H1 (cell line): ENCODE data around the gene IFNA1. TPM values are rescaled to one million over a fixed set of nuclear protein-coding genes. Genes with fewer than 3 reads are reported as not detected.

Experiments used
- BACH1 ChIP-seq: IDR thresholded peaks from 2 replicates; pipeline ENCODE4 v1.6.1; 2012; ENCODE audit warnings: low read length, improper control_type of control experiment
- TAF1 ChIP-seq: IDR thresholded peaks from 2 replicates; pipeline ENCODE4 v1.6.1; 2011; ENCODE audit warnings: mild to moderate bottlenecking, low read depth, low read length
- TCF12 ChIP-seq: IDR thresholded peaks from 2 replicates; pipeline ENCODE4 v1.6.1; 2011; ENCODE audit warnings: low read depth, mild to moderate bottlenecking, low read length
- polyA plus RNA-seq, 7 experiments: library from polyadenylated mRNA; depleted of rRNA in 3 of 7; stranded (reverse) in 5 of 7; unstranded in 2 of 7; fragments of >200 nt in 5 of 7; fragments of 200-250 nt in 2 of 7; gene quantifications; 1 replicate in 5 of 7; 2 replicates in 1 of 7; 4 replicates in 1 of 7; pipeline versions ENCODE4 v1.2.1 to v1.2.3, GENCODE V29; 2011 to 2013; ENCODE audit warnings: missing spikeins in 2 of 7, mixed read lengths in 2 of 7
- total RNA-seq: library from RNA; stranded (reverse); fragmentation: NEBNext Ultra II Directional; extraction: Animal tissue kit (Norgen Biotek cat#: 25700); gene quantifications from 2 replicates; pipeline ENCODE4 v1.2.1, GENCODE V29; 2021

IFNA1 gene
- total and polyA plus RNA-seq, 2 of the 8 experiments (the other 6 are each of a cell fraction or from before 2014, with no cell fraction given) = not detected

DNA sequence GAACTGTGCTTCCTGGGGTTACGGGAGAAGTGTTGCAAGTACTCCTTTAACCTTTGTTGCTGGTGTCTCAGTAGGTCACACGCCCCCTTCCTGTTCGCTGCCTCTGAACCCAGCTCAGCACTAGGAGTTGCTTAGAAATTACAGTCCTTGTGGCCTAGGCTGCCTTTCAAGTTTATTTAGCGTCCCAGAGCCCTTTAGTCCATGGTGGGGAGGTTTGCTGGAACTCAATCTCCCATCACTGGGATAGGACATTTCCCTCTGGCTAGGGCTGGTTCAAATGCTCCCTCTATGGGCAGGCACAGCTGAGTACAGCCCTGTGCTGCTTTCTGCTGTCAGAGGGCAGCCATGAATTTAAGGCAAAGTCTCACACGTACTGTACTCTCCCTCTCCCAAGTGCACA lies 26.6 kb upstream of the IFNA1 start (continued):
- no peak for TF ChIP-seq TCF12
- no peak for TF ChIP-seq TAF1
- TF ChIP-seq BACH1 = no peak
